GM04503 (cell line): ENCODE data around the gene SLC16A9.
A peak's percentile ranks its signal among the peaks of the same experiment; 100 is the strongest.
"Not testable (repeated sequence)": the region's sequence is repeated elsewhere in the genome, so short reads cannot be mapped to it uniquely, and the experiment has no call there.

Experiments
- DNase-seq: peaks from one replicate; pipeline ENCODE4 v3.0.0-alpha.2; 2012; ENCODE audit warnings: low read depth

Gene SLC16A9

GRCh38 chr10:59675812-59676211 lies 33.8 kb downstream of the SLC16A9 start:
- no peak for DNase-seq

DNA sequence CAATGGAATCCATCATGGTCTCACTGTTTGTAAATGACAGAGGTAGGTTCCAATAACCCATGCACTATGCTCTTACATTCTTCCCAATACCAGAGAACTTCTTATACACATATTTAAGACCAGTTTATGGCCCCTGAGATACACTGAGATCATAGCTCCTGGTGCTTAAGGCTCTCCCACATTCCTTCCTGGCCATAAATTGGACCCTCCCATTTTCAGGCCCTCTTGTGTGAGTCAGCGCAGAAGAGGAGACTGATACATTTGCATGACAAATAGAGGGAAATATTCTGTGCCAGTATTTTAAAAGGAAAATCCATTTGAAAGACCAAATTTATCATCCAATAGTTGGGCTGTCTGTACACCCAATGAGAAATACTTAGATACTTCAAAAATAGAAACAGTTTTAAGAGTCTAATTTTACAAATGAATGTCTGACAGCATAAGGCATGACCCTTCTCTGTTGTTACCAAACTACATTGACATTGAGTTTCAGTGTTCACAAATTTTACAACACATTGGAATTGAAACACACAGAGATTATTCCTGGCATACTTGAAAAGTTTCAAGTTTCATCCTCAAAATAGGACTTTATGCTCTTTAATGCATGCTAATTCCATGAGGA lies 35.3 kb downstream of the SLC16A9 start:
- peak; percentile 14 for DNase-seq

DNA sequence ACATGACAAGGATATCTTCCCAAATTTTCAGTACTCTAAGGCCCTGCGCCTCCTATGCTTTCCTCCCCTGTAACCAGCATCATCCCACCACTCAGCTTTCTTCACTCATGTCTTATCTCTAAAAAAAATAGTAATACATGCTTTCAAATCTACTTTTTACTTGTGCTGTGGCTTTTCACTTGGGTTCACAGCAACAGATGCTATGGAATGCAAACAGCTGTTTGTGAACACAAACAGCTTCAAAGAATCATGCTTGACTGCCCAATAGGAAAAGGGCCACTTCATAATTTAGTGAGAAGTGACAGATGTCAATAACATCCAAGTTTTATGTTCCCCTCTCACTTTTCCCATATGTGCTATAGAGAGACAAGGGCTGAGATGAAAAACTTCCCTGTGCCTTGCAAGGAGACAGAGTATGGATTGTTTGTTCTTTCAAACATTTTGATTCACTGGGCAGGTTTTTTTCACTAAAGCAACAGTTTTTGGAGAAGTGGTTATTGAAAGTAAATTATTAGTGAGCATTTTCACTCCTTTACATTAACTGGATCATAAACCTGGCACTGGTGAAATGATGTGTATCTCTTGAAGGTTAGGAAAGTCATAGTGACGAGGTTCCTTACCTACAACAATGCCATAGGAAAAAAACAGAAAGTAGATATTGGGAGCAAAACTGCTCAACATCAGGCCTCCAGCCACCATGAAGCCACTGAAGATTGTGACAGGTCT lies 37.3 kb downstream of the SLC16A9 start:
- no peak for DNase-seq

- DNase-seq = no peak
These were observed 39.4 kb downstream of the SLC16A9 start for GRCh38 chr10:59670269-59670668.

GRCh38 chr10:59668096-59668495 lies 41.6 kb downstream of the SLC16A9 start:
- peak; percentile 7 for DNase-seq

DNA sequence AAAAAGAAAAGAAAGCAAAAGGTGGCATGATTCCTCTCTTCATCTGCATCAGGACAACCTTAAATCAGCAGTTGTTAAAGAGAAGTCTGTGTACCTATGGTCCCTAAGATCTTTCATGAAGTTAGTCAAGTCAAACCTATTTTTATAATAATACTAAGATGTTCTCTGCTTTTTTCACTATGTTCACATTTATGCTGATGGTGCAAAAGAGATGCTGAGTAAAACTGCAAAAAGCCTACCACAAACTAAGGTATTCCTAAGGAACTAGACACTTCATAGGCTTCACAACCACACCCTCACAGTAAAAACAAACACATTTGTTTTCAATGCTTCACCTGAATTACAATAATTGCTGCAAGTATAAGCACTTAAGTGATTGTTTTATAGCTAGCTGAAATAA lies 43.3 kb downstream of the SLC16A9 start:
- DNase-seq = no peak

DNA sequence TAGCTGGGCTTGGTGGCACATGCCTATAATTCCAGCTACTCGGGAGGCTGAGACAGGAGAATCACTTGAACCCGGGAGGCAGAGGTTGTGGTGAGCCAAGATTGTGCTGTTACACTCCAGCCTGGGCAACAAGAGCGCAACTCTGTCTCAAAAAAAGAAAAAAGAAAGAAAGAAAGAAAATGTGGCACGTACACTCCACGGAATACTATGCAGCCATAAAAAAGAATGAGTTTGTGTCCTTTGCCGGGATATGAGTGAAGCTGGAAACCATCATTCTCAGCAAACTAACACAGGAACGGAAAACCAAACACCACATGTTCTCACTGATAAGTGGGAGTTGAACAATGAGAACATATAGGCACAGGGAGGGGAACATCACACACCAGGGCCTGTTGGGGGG lies 46.4 kb downstream of the SLC16A9 start:
- not testable (repeated sequence) for DNase-seq

DNA sequence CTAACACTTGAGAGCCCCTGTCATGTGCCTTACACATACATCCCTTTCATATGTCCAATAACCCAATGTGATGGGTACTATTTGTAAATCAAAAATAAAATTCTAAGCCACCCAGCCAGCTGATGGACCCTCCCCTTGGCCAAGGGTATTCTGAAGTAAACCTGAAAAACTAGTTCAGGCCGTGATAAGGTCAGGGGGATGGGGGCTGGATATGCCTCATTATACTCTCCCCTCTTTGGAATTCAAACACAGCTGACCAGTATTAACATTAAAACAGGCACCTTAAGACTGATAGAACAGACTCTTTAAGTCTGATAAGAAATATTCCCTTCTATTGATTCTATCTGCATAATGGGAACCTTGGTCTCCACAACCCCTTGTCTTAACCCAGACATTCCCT lies 51.9 kb downstream of the SLC16A9 start:
- DNase-seq = no peak

DNA sequence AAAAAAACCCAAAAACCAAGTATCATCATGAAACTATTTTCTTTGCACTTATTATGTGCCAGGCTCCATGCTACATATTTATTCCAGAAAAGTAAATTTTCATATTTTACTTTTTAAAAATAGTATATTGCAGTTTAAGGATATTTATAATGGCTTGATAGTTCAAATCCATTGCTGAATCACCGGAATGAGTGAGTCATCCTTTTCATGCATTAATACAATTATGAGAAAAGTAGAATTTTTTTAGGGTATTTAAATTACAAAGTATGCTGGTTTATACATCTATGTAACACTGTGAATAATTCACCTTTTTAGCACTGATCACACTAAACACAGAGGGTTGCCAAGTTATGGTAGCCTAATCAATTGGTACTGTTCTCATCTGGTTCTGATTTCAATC lies 54.3 kb downstream of the SLC16A9 start:
- DNase-seq = no peak

- no peak for DNase-seq
These were observed 55.6 kb downstream of the SLC16A9 start for GRCh38 chr10:59654007-59654406.

DNA sequence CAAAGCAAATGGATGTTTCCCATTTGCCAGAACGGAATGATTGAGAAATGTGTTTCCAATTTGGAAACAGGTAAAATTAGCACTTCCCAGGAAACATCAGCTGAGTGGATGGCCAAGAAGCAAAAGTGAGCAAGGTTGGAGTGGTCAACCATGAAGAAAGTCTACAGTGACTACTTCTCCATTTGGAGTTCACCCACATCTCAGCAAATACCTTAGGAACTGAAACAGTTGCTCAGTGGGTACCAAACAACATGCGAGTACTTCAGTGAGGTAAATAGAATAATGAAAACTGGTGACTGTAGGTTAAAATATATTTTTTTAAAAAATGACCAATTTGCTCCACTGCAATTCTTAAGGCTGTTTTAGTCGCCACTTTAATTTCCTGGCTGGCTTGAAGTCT lies 57.7 kb downstream of the SLC16A9 start:
- no peak for DNase-seq

GRCh38 chr10:59649606-59650346 lies 59.9 kb downstream of the SLC16A9 start:
- no peak for DNase-seq

GRCh38 chr10:59648711-59649201 lies 60.9 kb downstream of the SLC16A9 start:
- no peak for DNase-seq

GRCh38 chr10:59644841-59645240 lies 64.8 kb downstream of the SLC16A9 start:
- DNase-seq = no peak

- not testable (repeated sequence) for DNase-seq
These were observed 68.0 kb downstream of the SLC16A9 start for GRCh38 chr10:59641688-59642087.

DNA sequence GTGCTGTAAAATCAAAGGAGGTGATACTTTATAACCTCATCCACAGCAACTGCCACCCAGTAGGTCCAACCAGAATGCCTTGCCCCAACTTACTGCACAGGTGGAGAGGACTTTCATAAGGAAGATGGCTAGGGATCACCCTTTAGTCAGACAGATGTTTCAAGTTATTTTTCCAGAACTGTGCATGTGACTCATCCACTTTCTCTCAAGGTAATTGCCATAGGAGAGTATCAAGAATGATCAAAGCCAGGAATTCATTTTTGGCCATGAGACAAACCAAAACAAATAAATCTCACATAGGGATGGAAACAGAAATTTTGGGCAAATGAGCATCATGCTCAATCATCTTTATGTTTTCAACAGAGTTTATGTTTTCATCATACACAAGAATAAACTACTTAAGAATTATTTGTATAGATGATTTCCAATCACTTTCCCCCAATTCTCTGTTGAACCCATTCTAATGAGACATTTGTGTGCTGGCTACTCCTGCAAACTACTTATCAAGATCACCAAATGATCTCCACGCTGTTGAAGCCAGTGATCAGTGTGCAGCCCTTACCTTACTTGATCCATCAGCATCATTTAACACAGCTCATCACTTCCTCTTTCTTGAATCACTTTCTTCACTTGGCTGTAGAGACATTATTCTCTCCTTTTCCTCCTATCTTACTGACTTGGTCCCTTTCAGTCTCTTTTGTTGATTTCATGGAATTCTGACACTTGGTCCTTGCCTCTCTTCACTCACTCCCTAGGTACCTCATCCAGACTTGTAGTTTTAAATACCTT lies 74.0 kb downstream of the SLC16A9 start:
- DNase-seq = no peak

GRCh38 chr10:59634102-59634501 lies 75.5 kb downstream of the SLC16A9 start:
- DNase-seq = no peak

- DNase-seq = no peak
These were observed 76.6 kb downstream of the SLC16A9 start for GRCh38 chr10:59633063-59633462.

- no peak for DNase-seq
These were observed 77.5 kb downstream of the SLC16A9 start for GRCh38 chr10:59631882-59632807.

DNA sequence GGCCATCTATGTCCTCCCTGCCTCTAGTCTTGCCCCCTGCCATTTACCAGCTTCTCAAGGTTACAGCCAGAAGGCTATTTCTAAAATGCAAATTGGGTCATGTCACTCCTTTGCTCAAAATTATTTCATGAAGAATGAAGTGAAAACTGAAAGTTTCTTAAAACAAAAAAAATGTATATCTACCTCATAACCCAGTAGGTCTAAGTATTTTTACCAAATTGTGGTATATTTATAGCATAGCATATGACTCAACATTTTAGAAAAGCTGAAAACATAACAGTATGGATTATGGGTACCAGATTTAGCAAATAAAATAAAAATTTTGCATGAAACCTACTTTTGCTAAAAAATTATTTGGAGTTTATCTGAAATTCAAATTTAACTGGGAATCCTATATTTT lies 78.4 kb downstream of the SLC16A9 start:
- no peak for DNase-seq

GRCh38 chr10:59628965-59629364 lies 80.7 kb downstream of the SLC16A9 start:
- no peak for DNase-seq
